ENCODE data around the gene CDC25B. TPM values are rescaled to one million over a fixed set of nuclear protein-coding genes. Genes with fewer than 3 reads are reported as not detected.

The CDC25B gene
- total and polyA plus RNA-seq, 10 of the 15 experiments (the other 5 are each of a cell fraction or from before 2014, with no cell fraction given): 4.6 to 58.8 (median 24.6) TPM

DNA sequence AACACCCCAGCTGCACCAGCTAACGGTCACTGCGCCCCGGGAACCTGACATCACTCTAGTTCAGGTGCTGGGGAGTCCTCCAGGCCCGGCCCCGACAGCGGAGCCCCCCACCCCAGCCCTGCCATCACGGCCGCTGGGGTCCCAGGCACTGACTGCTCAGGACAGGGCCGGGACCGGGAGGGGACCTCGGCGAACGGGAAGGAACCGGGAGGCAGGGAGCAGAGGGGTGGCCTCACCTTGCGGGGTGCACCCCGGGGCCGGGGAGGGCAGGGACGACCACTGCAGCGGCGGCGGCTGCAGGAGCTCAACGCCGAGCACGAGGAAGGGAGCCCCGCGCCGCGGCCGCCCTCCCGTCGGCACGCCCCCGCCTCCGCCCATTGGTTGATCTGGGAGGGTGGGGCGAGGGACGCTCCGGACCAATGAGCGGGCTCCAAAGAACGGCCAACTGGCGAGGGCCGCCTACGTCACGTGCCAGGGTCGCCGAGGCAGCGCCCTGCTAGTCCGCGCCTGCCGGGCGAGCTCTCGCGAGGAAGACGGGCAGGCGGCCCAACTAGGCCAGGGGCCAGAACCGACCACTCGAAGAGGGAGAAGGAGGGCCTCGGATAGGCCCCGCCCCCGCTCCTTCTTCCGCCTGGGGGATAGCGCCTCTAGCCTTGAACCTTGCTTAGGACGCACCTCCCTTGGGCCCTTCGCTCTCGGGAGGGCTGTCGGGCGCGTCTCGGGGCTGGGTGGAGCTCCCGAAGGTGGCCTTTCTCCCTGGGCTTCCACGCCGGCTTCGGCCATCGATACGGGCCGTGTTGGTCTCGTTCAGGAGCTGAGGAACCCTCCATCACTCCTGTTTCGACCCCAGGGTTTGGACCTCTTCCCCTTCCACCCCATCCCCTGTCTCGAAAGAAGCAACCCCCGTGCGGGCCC, 28.4 kb upstream of the CDC25B start, which contains the start of gene ADISSP (continued):
- TF ChIP-seq, protein P1, sequence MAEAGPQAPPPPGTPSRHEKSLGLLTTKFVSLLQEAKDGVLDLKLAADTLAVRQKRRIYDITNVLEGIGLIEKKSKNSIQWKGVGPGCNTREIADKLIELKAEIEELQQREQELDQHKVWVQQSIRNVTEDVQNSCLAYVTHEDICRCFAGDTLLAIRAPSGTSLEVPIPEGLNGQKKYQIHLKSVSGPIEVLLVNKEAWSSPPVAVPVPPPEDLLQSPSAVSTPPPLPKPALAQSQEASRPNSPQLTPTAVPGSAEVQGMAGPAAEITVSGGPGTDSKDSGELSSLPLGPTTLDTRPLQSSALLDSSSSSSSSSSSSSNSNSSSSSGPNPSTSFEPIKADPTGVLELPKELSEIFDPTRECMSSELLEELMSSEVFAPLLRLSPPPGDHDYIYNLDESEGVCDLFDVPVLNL (IDR thresholded peaks at IDR 0.05; ENCODE audit: low read depth, low read length): no peak
- TF ChIP-seq ETV6 (conservative IDR thresholded peaks at IDR 0.05 in 1 of 2, IDR thresholded peaks at IDR 0.05 in 1 of 2; ENCODE audit: borderline replicate concordance in 1 of 2, low read depth in 1 of 2) (no peak), HCFC1 (IDR thresholded peaks at IDR 0.05; ENCODE audit: low read length) (peak; percentile 39; the same call in 1 of the 2 replicates), CBFB (IDR thresholded peaks at IDR 0.05; ENCODE audit: low read depth) (0 out of 2 replicates have a peak, but pooled peaks have one; percentile 75), NR2C1 (IDR thresholded peaks at IDR 0.05) (peak; percentile 40; the same call in 1 of the 2 replicates)
- TF ChIP-seq, protein P2, sequence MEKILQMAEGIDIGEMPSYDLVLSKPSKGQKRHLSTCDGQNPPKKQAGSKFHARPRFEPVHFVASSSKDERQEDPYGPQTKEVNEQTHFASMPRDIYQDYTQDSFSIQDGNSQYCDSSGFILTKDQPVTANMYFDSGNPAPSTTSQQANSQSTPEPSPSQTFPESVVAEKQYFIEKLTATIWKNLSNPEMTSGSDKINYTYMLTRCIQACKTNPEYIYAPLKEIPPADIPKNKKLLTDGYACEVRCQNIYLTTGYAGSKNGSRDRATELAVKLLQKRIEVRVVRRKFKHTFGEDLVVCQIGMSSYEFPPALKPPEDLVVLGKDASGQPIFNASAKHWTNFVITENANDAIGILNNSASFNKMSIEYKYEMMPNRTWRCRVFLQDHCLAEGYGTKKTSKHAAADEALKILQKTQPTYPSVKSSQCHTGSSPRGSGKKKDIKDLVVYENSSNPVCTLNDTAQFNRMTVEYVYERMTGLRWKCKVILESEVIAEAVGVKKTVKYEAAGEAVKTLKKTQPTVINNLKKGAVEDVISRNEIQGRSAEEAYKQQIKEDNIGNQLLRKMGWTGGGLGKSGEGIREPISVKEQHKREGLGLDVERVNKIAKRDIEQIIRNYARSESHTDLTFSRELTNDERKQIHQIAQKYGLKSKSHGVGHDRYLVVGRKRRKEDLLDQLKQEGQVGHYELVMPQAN (conservative IDR thresholded peaks at IDR 0.05): peak; percentile 27
- TF ChIP-seq, protein P3, sequence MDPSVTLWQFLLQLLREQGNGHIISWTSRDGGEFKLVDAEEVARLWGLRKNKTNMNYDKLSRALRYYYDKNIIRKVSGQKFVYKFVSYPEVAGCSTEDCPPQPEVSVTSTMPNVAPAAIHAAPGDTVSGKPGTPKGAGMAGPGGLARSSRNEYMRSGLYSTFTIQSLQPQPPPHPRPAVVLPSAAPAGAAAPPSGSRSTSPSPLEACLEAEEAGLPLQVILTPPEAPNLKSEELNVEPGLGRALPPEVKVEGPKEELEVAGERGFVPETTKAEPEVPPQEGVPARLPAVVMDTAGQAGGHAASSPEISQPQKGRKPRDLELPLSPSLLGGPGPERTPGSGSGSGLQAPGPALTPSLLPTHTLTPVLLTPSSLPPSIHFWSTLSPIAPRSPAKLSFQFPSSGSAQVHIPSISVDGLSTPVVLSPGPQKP (IDR thresholded peaks at IDR 0.05; ENCODE audit: low read depth, low read length): no peak

Measured in GM12878 (cell line).